DOHH2 (cell line): ENCODE measurements around the gene NDP.

ENCODE experiments used
- H3F3A ChIP-seq: fragments of 200-600 bp; sonication (generic), shearing (Covaris generic); 2 replicates; pipeline ENCODE4 v1.6.0; 2016; ENCODE audit warnings: antibody characterized with exemption, mild to moderate bottlenecking; ENCODE audit not compliant: control insufficient read depth, insufficient read depth
- H3K27ac ChIP-seq: fragments of 200-600 bp; sonication (generic); 2 replicates; pipeline ENCODE4 v1.5.1; 2014; ENCODE audit warnings: low read depth, mild to moderate bottlenecking, low read length, moderate library complexity
- H3K27me3 ChIP-seq: fragments of 200-600 bp; sonication (generic); 2 replicates; pipeline ENCODE4 v1.6.1; 2014; ENCODE audit warnings: mild to moderate bottlenecking, low read length, mixed read lengths; ENCODE audit not compliant: control insufficient read depth
- H3K36me3 ChIP-seq: fragments of 200-600 bp; sonication (generic); 2 replicates; pipeline ENCODE4 v1.6.1; 2014; ENCODE audit warnings: mild to moderate bottlenecking, low read length, moderate library complexity, mixed read lengths; ENCODE audit not compliant: control insufficient read depth
- H3K4me1 ChIP-seq: fragments of 200-600 bp; sonication (generic); 2 replicates; pipeline ENCODE4 v1.6.1; 2014; ENCODE audit warnings: mild to moderate bottlenecking, low read length, mixed read lengths; ENCODE audit not compliant: control insufficient read depth
- H3K4me2 ChIP-seq: fragments of 200-600 bp; sonication (generic); 2 replicates; pipeline ENCODE4 v1.6.0; 2014; ENCODE audit warnings: mild to moderate bottlenecking, low read length, moderate library complexity
- H3K4me3 ChIP-seq: fragments of 200-600 bp; sonication (generic); 2 replicates; pipeline ENCODE4 v1.5.1; 2014; ENCODE audit warnings: mild to moderate bottlenecking, low read length, mixed read lengths
- H3K79me2 ChIP-seq: fragments of 200-600 bp; sonication (generic); 2 replicates; pipeline ENCODE4 v1.6.1; 2014; ENCODE audit warnings: mild to moderate bottlenecking, low read length, mixed read lengths; ENCODE audit not compliant: control insufficient read depth
- H3K9me2 ChIP-seq: fragments of 200-600 bp; sonication (generic); replicated peaks from 2 replicates; pipeline ENCODE4 v1.6.1; 2014; ENCODE audit warnings: mild to moderate bottlenecking, low read length, mixed read lengths; ENCODE audit not compliant: control insufficient read depth
- H3K9me3 ChIP-seq: fragments of 200-600 bp; sonication (generic); 2 replicates; pipeline ENCODE4 v1.6.1; 2014; ENCODE audit warnings: antibody characterized with exemption, low read length, mixed read lengths; ENCODE audit not compliant: control insufficient read depth, insufficient read depth
- H4K20me1 ChIP-seq: fragments of 200-600 bp; sonication (generic); 2 replicates; pipeline ENCODE4 v1.6.0; 2014; ENCODE audit warnings: low read depth, mild to moderate bottlenecking, antibody characterized with exemption, low read length, moderate library complexity; ENCODE audit not compliant: control insufficient read depth, insufficient read depth
- EZH2phosphoT487 ChIP-seq: fragments of 200-600 bp; sonication (generic); IDR thresholded peaks from 2 replicates; pipeline ENCODE4 v1.6.1; 2017; ENCODE audit warnings: borderline replicate concordance, mild to moderate bottlenecking, antibody characterized with exemption, low read length, moderate library complexity, mixed read lengths
- TF ChIP-seq, protein P1 (sequence below): fragments of 200-600 bp; sonication (generic); IDR thresholded peaks from one replicate; pipeline ENCODE4 v1.5.1; 2014; ENCODE audit warnings: antibody characterized with exemption, mild to moderate bottlenecking, low read depth, low read length; ENCODE audit not compliant: poor library complexity, severe bottlenecking

Gene NDP

DNA sequence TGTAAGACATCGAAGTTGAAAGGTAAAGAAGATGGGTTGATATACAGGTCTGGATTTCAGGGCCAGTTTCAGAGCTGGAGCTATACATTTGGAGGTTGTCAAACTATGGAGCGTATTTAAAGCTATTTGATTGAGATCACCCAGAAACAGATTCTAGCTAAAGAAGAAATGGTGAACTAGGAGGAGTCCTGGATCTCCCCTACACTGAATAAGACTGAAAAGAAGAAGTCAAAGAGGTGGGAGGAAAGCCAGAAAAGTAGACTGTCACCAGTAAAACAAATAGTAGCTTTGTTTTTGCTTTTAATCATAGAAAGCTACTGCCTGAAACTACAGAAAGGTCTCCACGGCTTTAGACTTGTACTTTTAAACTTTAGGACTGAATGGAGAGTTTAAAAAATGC, 5.0 kb upstream of the NDP start:
- Histone ChIP-seq H3K4me1 (no peaks in the 10 kb centered on the region), H3K27ac (no peak overlapping the region), H3K79me2 (no peaks in the 10 kb centered on the region), H3K36me3 (no peaks in the 10 kb centered on the region), H3K4me3 (no peak overlapping the region), H3K9me3 (no peaks in the 10 kb centered on the region), H3K27me3 (no peaks in the 10 kb centered on the region), H3F3A (no peaks in the 10 kb centered on the region), H4K20me1 (no peaks in the 10 kb centered on the region), H3K4me2 (no peak overlapping the region), H3K9me2 (no peaks in the 10 kb centered on the region)
- TF ChIP-seq EZH2phosphoT487, result no peak
- TF ChIP-seq, protein P1, sequence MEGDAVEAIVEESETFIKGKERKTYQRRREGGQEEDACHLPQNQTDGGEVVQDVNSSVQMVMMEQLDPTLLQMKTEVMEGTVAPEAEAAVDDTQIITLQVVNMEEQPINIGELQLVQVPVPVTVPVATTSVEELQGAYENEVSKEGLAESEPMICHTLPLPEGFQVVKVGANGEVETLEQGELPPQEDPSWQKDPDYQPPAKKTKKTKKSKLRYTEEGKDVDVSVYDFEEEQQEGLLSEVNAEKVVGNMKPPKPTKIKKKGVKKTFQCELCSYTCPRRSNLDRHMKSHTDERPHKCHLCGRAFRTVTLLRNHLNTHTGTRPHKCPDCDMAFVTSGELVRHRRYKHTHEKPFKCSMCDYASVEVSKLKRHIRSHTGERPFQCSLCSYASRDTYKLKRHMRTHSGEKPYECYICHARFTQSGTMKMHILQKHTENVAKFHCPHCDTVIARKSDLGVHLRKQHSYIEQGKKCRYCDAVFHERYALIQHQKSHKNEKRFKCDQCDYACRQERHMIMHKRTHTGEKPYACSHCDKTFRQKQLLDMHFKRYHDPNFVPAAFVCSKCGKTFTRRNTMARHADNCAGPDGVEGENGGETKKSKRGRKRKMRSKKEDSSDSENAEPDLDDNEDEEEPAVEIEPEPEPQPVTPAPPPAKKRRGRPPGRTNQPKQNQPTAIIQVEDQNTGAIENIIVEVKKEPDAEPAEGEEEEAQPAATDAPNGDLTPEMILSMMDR, result no peak

DNA sequence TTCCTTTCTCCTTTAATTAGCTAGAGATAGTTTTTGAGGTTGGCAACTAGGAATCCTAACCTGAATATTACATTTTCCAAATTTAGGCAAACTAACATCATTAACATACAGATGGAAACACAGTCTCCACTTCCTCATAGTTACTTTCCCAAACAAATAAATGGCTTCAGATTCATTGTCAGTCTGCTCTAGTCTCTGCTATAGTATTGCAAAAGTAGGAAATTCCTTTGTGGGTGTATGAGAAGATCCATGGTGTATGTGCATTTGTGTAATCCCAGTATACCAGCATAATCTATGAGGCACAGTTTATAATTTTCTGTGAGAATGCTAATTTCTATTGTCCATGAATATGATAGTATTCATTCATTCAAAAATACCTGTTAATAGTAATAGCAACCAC, 3.0 kb upstream of the NDP start:
- Histone ChIP-seq H3F3A (no peaks in the 10 kb centered on the region), H3K4me1 (no peaks in the 10 kb centered on the region), H3K36me3 (no peaks in the 10 kb centered on the region), H3K79me2 (no peaks in the 10 kb centered on the region), H3K27ac (no peak overlapping the region), H3K9me3 (no peaks in the 10 kb centered on the region), H3K9me2 (no peaks in the 10 kb centered on the region), H3K27me3 (no peaks in the 10 kb centered on the region), H3K4me3 (no peak overlapping the region), H4K20me1 (no peaks in the 10 kb centered on the region), H3K4me2 (no peak overlapping the region)
- TF ChIP-seq, protein P1, result no peak
- TF ChIP-seq EZH2phosphoT487, result no peak

DNA sequence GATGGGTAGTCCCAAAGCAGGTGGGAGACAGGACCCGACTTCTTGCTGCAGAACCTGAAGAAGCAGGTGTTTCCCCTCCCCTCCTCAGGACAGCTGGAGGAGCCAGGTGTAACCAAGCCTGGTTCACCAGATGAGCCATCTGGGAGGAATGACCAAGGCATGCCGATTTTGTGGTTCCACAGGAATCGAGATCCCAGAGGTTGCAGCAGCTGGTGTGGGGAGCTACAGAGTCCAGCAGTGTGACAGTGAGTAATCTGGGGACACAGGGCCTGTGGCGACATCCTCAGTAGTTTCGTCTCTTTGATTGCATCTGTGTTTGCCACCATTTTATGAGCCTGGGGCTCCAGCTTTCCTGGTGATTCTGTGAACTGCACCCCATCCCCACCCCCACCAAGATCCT, 2.6 kb upstream of the NDP start:
- H3K9me3 ChIP-seq, result no peaks in the 10 kb centered on the region
- no peak overlapping the region for H3K4me3 ChIP-seq
- TF ChIP-seq EZH2phosphoT487, result no peak
- TF ChIP-seq, protein P1, result no peak
- H3K4me1 ChIP-seq, result no peaks in the 10 kb centered on the region
- no peak overlapping the region for H3K27ac ChIP-seq
- H3K4me2 ChIP-seq, result no peak overlapping the region
- no peaks in the 10 kb centered on the region for H3K36me3 ChIP-seq
- no peaks in the 10 kb centered on the region for H4K20me1 ChIP-seq
- no peaks in the 10 kb centered on the region for H3K27me3 ChIP-seq
- no peaks in the 10 kb centered on the region for H3K9me2 ChIP-seq
- no peaks in the 10 kb centered on the region for H3F3A ChIP-seq
- no peaks in the 10 kb centered on the region for H3K79me2 ChIP-seq
